Loucy (cell line): Measurements from ENCODE around the gene BCL2L11.

ENCODE experiments used
- EZH2phosphoT487 ChIP-seq: fragments of 200-600 bp; IDR thresholded peaks from 2 replicates; pipeline ENCODE4 v1.6.1; 2018; ENCODE audit warnings: antibody characterized with exemption, mild to moderate bottlenecking, moderate library complexity, borderline replicate concordance
- TF ChIP-seq, protein P1 (sequence below): fragments of 200-600 bp; sonication (generic); conservative IDR thresholded peaks from 2 replicates; pipeline ENCODE4 v1.5.1; 2014; ENCODE audit warnings: mild to moderate bottlenecking, antibody characterized with exemption, low read length

DNA sequence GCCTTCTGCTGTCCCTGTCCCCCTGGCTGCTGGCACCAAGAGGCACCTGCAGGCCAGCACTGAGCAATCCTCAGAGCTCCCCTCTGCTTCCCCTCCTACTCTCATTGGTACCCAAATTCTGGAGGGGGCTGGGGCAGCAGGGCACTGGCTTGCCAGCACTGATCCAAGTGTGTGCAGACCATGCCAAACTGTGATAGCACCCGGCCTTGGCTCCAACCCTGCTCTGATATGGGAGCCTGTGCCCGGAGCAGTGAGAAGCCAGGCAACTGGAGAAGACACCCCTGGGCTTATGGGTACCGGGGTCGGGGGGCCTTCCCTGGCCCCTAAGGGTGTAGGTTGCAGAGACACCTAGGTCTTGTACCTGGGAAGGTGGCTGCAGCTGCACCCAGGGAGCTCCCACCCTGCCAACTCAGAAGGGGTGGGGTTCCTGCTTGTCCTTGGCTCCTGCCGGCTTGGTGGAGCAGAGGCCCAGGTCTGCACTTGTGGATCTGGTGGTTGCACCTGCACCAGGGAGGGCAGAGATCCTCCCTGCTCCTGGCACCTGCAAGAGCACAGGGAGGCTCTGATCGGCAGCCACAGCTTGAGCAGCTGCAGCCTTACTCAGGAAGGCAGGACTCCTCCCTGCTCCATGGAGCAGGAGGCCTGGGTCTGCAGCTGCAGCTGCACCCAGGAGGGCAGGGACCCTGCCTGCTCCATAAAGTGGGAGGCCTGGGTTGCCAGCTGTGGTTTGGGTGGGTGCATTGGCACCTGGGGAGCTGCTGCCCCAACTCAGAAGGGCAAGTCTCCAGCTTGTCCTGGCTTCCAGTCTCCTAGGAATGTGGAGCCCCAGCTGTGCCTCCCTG, 96.3 kb downstream of the BCL2L11 start:
- TF ChIP-seq, protein P1, sequence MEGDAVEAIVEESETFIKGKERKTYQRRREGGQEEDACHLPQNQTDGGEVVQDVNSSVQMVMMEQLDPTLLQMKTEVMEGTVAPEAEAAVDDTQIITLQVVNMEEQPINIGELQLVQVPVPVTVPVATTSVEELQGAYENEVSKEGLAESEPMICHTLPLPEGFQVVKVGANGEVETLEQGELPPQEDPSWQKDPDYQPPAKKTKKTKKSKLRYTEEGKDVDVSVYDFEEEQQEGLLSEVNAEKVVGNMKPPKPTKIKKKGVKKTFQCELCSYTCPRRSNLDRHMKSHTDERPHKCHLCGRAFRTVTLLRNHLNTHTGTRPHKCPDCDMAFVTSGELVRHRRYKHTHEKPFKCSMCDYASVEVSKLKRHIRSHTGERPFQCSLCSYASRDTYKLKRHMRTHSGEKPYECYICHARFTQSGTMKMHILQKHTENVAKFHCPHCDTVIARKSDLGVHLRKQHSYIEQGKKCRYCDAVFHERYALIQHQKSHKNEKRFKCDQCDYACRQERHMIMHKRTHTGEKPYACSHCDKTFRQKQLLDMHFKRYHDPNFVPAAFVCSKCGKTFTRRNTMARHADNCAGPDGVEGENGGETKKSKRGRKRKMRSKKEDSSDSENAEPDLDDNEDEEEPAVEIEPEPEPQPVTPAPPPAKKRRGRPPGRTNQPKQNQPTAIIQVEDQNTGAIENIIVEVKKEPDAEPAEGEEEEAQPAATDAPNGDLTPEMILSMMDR: no peak
- TF ChIP-seq EZH2phosphoT487: no peak
